Transverse colon (tissue), 4 donors: ENCODE data around the gene ACSL6. TPM values are rescaled to one million over a fixed set of nuclear protein-coding genes. Genes with fewer than 3 reads are reported as not detected.

Source experiments
- DNase-seq: peaks from one replicate; pipeline ENCODE4 v3.0.0-alpha.2; 2019
- H3K27ac ChIP-seq, 4 donors: fragments of 200-600 bp; sonication (generic); 2 replicates each; pipeline ENCODE4 v1.5.1; 2016 to 2018; ENCODE audit warnings: inconsistent platforms in 4 of 4
- H3K27me3 ChIP-seq: fragments of 200-600 bp; sonication (generic); 2 replicates; pipeline ENCODE4 v1.5.1; 2017; ENCODE audit warnings: inconsistent platforms
- H3K36me3 ChIP-seq, 4 donors: fragments of 200-600 bp; sonication (generic); 2 replicates each; pipeline ENCODE4 v1.5.1; 2017 to 2019; ENCODE audit warnings: inconsistent platforms in 4 of 4
- H3K4me1 ChIP-seq, 4 donors: fragments of 200-600 bp; sonication (generic); 2 replicates each; pipeline ENCODE4 v1.5.1; 2017 to 2020; ENCODE audit warnings: inconsistent platforms in 4 of 4
- H3K4me3 ChIP-seq, 4 donors: fragments of 200-600 bp; sonication (generic); 1 replicate in 1 of 4; 2 replicates in 3 of 4; pipeline versions ENCODE4 v1.5.1 to v1.6.1; 2017 to 2019; ENCODE audit warnings: inconsistent platforms in 4 of 4
- H3K9me3 ChIP-seq, 2 donors: fragments of 200-600 bp; sonication (generic); 2 replicates each; pipeline ENCODE4 v1.5.1; 2017 to 2019; ENCODE audit warnings: inconsistent platforms in 2 of 2
- EP300 ChIP-seq: sonication (generic); formaldehyde crosslinking; IDR thresholded peaks from one replicate; pipeline ENCODE4 v1.6.1; 2017; ENCODE audit warnings: antibody characterized with exemption, low read depth
- POLR2A ChIP-seq: fragments of 450-650 bp; IDR thresholded peaks from one replicate; pipeline ENCODE4 v1.6.1; 2016; ENCODE audit warnings: antibody characterized with exemption, mild to moderate bottlenecking, moderate library complexity
- POLR2AphosphoS5 ChIP-seq, 3 donors: sonication (generic); formaldehyde crosslinking; IDR thresholded peaks; one replicate each; pipeline ENCODE4 v1.6.1; 2016; ENCODE audit warnings: antibody characterized with exemption in 3 of 3
- WGBS, 2 donors: methylation state at CpG; one replicate each; pipeline ENCODE4 v1.1.5; 2018; ENCODE audit warnings: low coverage in 1 of 2; 5-methylcytosine and 5-hydroxymethylcytosine counted together
- in situ Hi-C, 4 donors: fragments of 200-750 bp; cut with MboI; loops; one replicate each; pipeline versions ENCODE4 v1.15.0 to v1.15.1; 2017; ENCODE audit warnings: low sequenced_read_pairs in 3 of 4, low pct_ligation_motif_present in 1 of 4, low pct_unique_long_range_greater_than_20kb in 1 of 4
- intact Hi-C: fragments of 100-400 bp; cut with DNase I; formaldehyde crosslinking; loops from one replicate; pipeline ENCODE4 v1.15.1; 2023; ENCODE audit warnings: low total_unique reads
- total RNA-seq, 4 donors: library from RNA; depleted of rRNA; stranded (reverse); fragments of >200 nt; gene quantifications; one replicate each; pipeline ENCODE4 v1.1.0, GENCODE V29; 2016
- TF ChIP-seq, protein P1 (sequence below), 5 experiments: fragments of 200-600 bp in 3 of 5; fragments of 450-650 bp in 2 of 5; sonication (generic) in 3 of 5; IDR thresholded peaks; 1 replicate in 2 of 5; 2 replicates in 3 of 5; pipeline ENCODE4 v1.5.1; 2016 to 2017; ENCODE audit warnings: antibody characterized with exemption in 5 of 5, inconsistent platforms in 3 of 5, mild to moderate bottlenecking in 2 of 5, moderate library complexity in 1 of 5

The ACSL6 gene
- total RNA-seq, 4 donors from 2014 or later = 0.41 to 0.64 TPM; not detected in 2

DNA sequence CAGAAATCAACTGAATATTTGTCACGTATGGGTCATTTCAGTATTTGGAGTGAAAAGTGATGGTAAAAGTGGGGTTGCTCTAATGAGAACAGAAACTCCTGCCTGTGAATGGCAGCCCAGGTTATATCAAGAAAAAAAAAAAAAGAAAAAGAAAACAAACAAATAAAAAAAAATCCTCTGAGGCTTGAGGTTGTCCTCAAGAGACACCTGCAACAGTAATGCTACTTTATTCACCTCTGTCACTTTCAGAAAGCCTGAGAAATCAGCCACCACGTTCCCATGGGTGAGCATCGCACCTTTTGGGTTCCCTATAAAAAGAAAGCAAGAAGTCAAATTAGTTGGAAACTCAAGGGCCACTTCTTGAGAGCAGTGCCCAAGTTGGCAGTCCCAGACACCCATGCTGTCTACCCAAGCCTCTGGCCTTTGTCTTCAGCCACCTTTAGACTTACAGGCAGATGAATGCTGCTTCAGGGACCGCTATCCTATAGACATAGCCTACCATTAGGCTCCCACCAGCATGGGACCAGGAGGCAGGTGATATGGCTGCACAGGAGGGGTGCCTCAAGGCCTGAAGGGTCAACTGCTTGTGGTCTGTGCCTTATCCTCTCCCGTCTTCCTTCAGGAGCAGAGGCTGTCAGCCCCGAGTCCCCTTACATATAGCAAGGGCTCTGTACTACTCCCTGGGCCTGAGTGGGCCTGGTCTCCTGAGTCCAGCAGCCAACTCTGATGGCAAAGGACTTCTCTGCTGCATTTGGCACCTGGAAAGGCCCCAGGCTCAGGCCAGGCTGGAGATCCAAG is 34.8 kb downstream of the ACSL6 start:
- WGBS, 2 donors = 80 to 83% methylated on average over 3 to 6 of the region's 6 CpGs
- DNase-seq = no peak
- no peak for TF ChIP-seq EP300
- TF ChIP-seq POLR2A = no peak
- TF ChIP-seq POLR2AphosphoS5 (IDR thresholded peaks at IDR 0.05) = no peak
- TF ChIP-seq, protein P1, sequence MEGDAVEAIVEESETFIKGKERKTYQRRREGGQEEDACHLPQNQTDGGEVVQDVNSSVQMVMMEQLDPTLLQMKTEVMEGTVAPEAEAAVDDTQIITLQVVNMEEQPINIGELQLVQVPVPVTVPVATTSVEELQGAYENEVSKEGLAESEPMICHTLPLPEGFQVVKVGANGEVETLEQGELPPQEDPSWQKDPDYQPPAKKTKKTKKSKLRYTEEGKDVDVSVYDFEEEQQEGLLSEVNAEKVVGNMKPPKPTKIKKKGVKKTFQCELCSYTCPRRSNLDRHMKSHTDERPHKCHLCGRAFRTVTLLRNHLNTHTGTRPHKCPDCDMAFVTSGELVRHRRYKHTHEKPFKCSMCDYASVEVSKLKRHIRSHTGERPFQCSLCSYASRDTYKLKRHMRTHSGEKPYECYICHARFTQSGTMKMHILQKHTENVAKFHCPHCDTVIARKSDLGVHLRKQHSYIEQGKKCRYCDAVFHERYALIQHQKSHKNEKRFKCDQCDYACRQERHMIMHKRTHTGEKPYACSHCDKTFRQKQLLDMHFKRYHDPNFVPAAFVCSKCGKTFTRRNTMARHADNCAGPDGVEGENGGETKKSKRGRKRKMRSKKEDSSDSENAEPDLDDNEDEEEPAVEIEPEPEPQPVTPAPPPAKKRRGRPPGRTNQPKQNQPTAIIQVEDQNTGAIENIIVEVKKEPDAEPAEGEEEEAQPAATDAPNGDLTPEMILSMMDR (IDR thresholded peaks at IDR 0.05) = no peak
- H3K4me1 ChIP-seq = peaks cover 0 to 11% (median 0%) of the 10 kb centered on the region in 4 donors
- H3K4me3 ChIP-seq = no peak overlapping the region
- H3K9me3 ChIP-seq = no peaks in the 10 kb centered on the region
- in situ Hi-C loops = no loop called here
- no peaks in the 10 kb centered on the region for H3K27me3 ChIP-seq
- H3K27ac ChIP-seq = no peak overlapping the region
- H3K36me3 ChIP-seq = no peaks in the 10 kb centered on the region
- intact Hi-C loops = no loop called here

GRCh38 chr5:131974956-131975726 is 36.3 kb downstream of the ACSL6 start:
- no peaks in the 10 kb centered on the region for H3K36me3 ChIP-seq
- TF ChIP-seq POLR2AphosphoS5 (IDR thresholded peaks at IDR 0.05) (no peak), EP300 (no peak), POLR2A (no peak)
- TF ChIP-seq, protein P1 (IDR thresholded peaks at IDR 0.05) = no peak
- H3K4me3 ChIP-seq = no peak overlapping the region
- H3K4me1 ChIP-seq = peaks cover 0 to 11% (median 0%) of the 10 kb centered on the region in 4 donors
- no peak for DNase-seq
- in situ Hi-C loops (no loop called here), intact Hi-C loops (no loop called here)
- no peak overlapping the region for H3K27ac ChIP-seq
- H3K27me3 ChIP-seq = no peaks in the 10 kb centered on the region
- 26 to 36% methylated on average over 10 to 12 of the region's 12 CpGs for WGBS, 2 donors
- no peaks in the 10 kb centered on the region for H3K9me3 ChIP-seq

- Histone ChIP-seq H3K4me1 (peaks cover 0 to 11% (median 0%) of the 10 kb centered on the region in 4 donors), H3K27me3 (no peaks in the 10 kb centered on the region), H3K9me3 (no peaks in the 10 kb centered on the region), H3K27ac (no peak overlapping the region), H3K36me3 (no peaks in the 10 kb centered on the region), H3K4me3 (no peak overlapping the region)
- intact Hi-C loops (no loop called here), in situ Hi-C loops (no loop called here)
- 29 to 51% methylated on average over 1 to 5 of the region's 5 CpGs for WGBS, 2 donors
- TF ChIP-seq POLR2AphosphoS5 (IDR thresholded peaks at IDR 0.05) = no peak
- TF ChIP-seq POLR2A = no peak
- TF ChIP-seq, protein P1 (IDR thresholded peaks at IDR 0.05) = no peak
- TF ChIP-seq EP300 = no peak
- DNase-seq = no peak
These were observed 36.9 kb downstream of the ACSL6 start for GRCh38 chr5:131974622-131974955.

GRCh38 chr5:131974016-131974415 is 37.4 kb downstream of the ACSL6 start:
- no peak overlapping the region for H3K27ac ChIP-seq

More at GRCh38 chr5:131974016-131974415, 37.4 kb downstream of the ACSL6 start:
- no peak for DNase-seq
- no peak for TF ChIP-seq POLR2A
- TF ChIP-seq EP300 = no peak
- no peak for TF ChIP-seq POLR2AphosphoS5 (IDR thresholded peaks at IDR 0.05)
- TF ChIP-seq, protein P1 (IDR thresholded peaks at IDR 0.05) = no peak
- Histone ChIP-seq H3K4me3 (no peak overlapping the region), H3K9me3 (no peaks in the 10 kb centered on the region), H3K27me3 (no peaks in the 10 kb centered on the region), H3K4me1 (peaks cover 0 to 11% (median 0%) of the 10 kb centered on the region in 4 donors), H3K36me3 (no peaks in the 10 kb centered on the region)
- in situ Hi-C loops (no loop called here), intact Hi-C loops (no loop called here)
- WGBS, 2 donors = 92 to 100% methylated on average over 1 of the region's 1 CpG
